PFSK-1 (cell line): ENCODE data around the gene TIMP3.

Experiments
- FOXP2 ChIP-seq: optimal IDR thresholded peaks from 2 replicates; pipeline ENCODE3; 2011; ENCODE audit warnings: borderline replicate concordance, control low read depth, inconsistent platforms; ENCODE audit not compliant: insufficient read depth; ENCODE audit errors: extremely low read length, extremely low read depth
- POLR2AphosphoS5 ChIP-seq: IDR thresholded peaks from 2 replicates; pipeline ENCODE4 v1.6.1; 2012; ENCODE audit warnings: low read depth, mild to moderate bottlenecking, control low read depth, low read length, moderate library complexity
- TAF1 ChIP-seq: IDR thresholded peaks from 2 replicates; pipeline ENCODE4 v1.6.1; 2012; ENCODE audit warnings: low read length, control low read depth, borderline replicate concordance; ENCODE audit not compliant: insufficient read depth

DNA sequence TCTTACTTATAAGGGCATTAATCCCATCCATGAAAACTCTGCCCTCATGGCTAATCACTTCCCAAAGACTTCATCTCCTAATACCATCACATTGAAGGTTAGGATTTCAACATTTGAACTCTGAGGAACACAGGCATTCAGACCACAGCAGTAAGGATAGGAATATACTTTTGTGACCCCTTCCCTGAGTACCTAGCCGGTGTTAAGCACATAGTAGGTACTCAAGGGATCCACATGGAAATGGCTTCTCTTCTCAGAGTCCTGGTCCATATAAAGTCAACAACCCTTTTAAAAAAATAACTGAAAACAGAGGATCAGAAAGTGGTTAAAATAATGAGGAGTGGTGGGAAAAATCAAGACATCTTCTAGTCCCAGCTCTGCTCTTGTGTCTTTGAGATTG, 78.0 kb downstream of the TIMP3 start:
- TF ChIP-seq FOXP2 (no peak), TAF1 (no peak), POLR2AphosphoS5 (no peak)
